ENCODE measurements around the gene SEMA7A.
"Not testable (repeated sequence)": the region's sequence is repeated elsewhere in the genome, so short reads cannot be mapped to it uniquely, and the experiment has no call there.

SEMA7A gene

GRCh38 chr15:74433592-74434262, at the start of gene SEMA7A:
SEMA7A (minus strand) TSS chr15:74433958; CDS start chr15:74433918, 40 bp downstream.
- TF ChIP-seq, protein P1, sequence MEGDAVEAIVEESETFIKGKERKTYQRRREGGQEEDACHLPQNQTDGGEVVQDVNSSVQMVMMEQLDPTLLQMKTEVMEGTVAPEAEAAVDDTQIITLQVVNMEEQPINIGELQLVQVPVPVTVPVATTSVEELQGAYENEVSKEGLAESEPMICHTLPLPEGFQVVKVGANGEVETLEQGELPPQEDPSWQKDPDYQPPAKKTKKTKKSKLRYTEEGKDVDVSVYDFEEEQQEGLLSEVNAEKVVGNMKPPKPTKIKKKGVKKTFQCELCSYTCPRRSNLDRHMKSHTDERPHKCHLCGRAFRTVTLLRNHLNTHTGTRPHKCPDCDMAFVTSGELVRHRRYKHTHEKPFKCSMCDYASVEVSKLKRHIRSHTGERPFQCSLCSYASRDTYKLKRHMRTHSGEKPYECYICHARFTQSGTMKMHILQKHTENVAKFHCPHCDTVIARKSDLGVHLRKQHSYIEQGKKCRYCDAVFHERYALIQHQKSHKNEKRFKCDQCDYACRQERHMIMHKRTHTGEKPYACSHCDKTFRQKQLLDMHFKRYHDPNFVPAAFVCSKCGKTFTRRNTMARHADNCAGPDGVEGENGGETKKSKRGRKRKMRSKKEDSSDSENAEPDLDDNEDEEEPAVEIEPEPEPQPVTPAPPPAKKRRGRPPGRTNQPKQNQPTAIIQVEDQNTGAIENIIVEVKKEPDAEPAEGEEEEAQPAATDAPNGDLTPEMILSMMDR (conservative IDR thresholded peaks at IDR 0.05; ENCODE audit: low read depth, low read length) = no peak
- DNase-seq (ENCODE audit: low read depth) = peak; percentile 57
- H3K4me3 ChIP-seq (ENCODE audit: low read depth, low read length) = peak within 1 kb of the TSS; percentile 75

- TF ChIP-seq, protein P1 (conservative IDR thresholded peaks at IDR 0.05; ENCODE audit: low read depth, low read length) = peak; percentile 31
- DNase-seq (ENCODE audit: low read depth) = peak; percentile 11
- no peak overlapping the region for H3K4me3 ChIP-seq (ENCODE audit: low read depth, low read length)
These were observed 48.9 kb upstream of the SEMA7A start for GRCh38 chr15:74482661-74483060.

GRCh38 chr15:74480364-74480763, 46.6 kb upstream of the SEMA7A start:
- not testable (repeated sequence) for DNase-seq (ENCODE audit: low read depth); H3K4me3 ChIP-seq (ENCODE audit: low read depth, low read length)

DNA sequence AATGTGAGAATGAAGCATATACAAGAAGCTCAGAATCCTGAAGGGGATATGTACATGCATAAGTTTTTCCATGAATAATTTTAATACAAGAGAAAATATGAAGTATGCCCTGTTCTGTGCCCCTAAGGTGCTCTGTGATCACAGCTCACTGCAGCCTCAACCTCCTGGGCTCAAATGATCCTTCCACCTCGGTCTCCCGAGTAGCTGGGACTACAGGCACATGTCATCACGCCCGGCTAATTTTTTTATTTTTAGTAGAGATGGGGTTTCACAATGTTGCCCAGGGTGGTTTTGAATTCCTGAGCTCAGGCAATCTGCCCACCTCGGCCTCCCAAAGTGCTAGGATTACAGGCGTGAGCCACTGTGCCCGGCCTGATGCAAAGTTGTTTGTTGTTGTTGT, 37.9 kb upstream of the SEMA7A start:
- not testable (repeated sequence) for H3K4me3 ChIP-seq (ENCODE audit: low read depth, low read length); DNase-seq (ENCODE audit: low read depth)

GRCh38 chr15:74470631-74471395, 37.1 kb upstream of the SEMA7A start:
- TF ChIP-seq, protein P1 (conservative IDR thresholded peaks at IDR 0.05; ENCODE audit: low read depth, low read length) = no peak
- DNase-seq (ENCODE audit: low read depth) = no peak
- no peak overlapping the region for H3K4me3 ChIP-seq (ENCODE audit: low read depth, low read length)

- H3K4me3 ChIP-seq (ENCODE audit: low read depth, low read length) = no peak overlapping the region
- TF ChIP-seq, protein P1 (conservative IDR thresholded peaks at IDR 0.05; ENCODE audit: low read depth, low read length) = no peak
- DNase-seq (ENCODE audit: low read depth) = no peak
These were observed 34.7 kb upstream of the SEMA7A start for GRCh38 chr15:74468341-74469032.

DNA sequence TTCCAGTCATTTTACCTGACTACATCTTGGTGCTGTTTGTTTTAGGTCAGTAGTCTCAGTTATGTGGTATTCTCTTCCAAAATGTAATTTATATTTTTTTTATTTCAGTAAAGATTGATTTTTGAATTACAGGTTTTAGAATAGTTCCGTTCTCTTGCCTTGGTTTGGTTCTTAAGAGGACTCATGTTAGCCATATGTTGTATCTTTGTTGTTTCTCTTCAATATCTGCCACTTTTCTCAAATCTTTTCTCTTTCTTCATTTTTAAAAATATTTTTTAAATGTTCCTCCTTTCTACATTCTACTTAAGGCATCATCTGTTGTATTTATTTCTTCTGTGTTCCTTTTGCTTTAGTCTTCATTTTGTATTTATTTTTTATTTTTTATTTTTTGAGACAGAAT, 32.8 kb upstream of the SEMA7A start:
- no peak overlapping the region for H3K4me3 ChIP-seq (ENCODE audit: low read depth, low read length)
- TF ChIP-seq, protein P1 (conservative IDR thresholded peaks at IDR 0.05; ENCODE audit: low read depth, low read length) = no peak
- no peak for DNase-seq (ENCODE audit: low read depth)

All from choroid plexus epithelial cell (primary cell).